Caco-2 (cell line): ENCODE data around the gene CASP6. TPM values are rescaled to one million over a fixed set of nuclear protein-coding genes. Genes with fewer than 3 reads are reported as not detected.

Experiments used
- BruUV-seq: library from RNA; stranded (reverse); fragments of 400-500 nt; replicated peaks from 2 replicates; lab custom pipeline; 2021; lab: Mats Ljungman, UMichigan
- CTCF ChIA-PET: fragments of 300-600 bp; sonication (Branson Sonifier 250); formaldehyde crosslinking; loops from one replicate; lab custom pipeline; 2022; ENCODE audit warnings: antibody characterized with exemption; lab: Charles Lee
- POLR2A ChIA-PET: fragments of 300-600 bp; sonication (Branson Sonifier 250); formaldehyde crosslinking; loops from one replicate; lab custom pipeline; 2022; ENCODE audit warnings: antibody characterized with exemption; lab: Charles Lee
- DNase-seq, 2 experiments: peaks; one replicate each; pipeline versions ENCODE4 v3.0.0 to v3.0.0-alpha.2; 2020 to 2022
- H3K27me3 ChIP-seq: replicated peaks from 2 replicates; pipeline ENCODE4 v1.6.0; 2011; ENCODE audit warnings: low read length; ENCODE audit not compliant: control insufficient read depth, insufficient read depth
- H3K36me3 ChIP-seq: 2 replicates; pipeline ENCODE4 v1.5.1; 2011; ENCODE audit warnings: low read length; ENCODE audit not compliant: control insufficient read depth, insufficient read depth
- H3K4me1 ChIP-seq: fragments of 250-450 bp; sonication (Bioruptor Pico); 2 replicates; pipeline ENCODE4 v1.5.1; 2020; ENCODE audit warnings: mild to moderate bottlenecking
- H3K4me3 ChIP-seq: 2 replicates; pipeline ENCODE4 v1.5.1; 2011; ENCODE audit warnings: low read depth, mild to moderate bottlenecking, control low read depth, low read length
- H3K9me3 ChIP-seq: fragments of 250-450 bp; sonication (Bioruptor Pico); 2 replicates; pipeline ENCODE4 v1.5.1; 2020; ENCODE audit warnings: mild to moderate bottlenecking, moderate library complexity
- H3K27ac Mint-ChIP-seq: one replicate; pipeline ENCODE4 v1.8.0; 2022; ENCODE audit warnings: mixed read lengths; ENCODE audit not compliant: unreplicated experiment
- H3K27me3 Mint-ChIP-seq: one replicate; pipeline ENCODE4 v1.8.0; 2022; ENCODE audit warnings: mixed read lengths; ENCODE audit not compliant: insufficient read depth, unreplicated experiment
- H3K36me3 Mint-ChIP-seq: one replicate; pipeline ENCODE4 v1.8.0; 2022; ENCODE audit warnings: mild to moderate bottlenecking, mixed read lengths; ENCODE audit not compliant: insufficient read depth, unreplicated experiment
- H3K4me1 Mint-ChIP-seq: one replicate; pipeline ENCODE4 v1.8.0; 2022; ENCODE audit warnings: low read depth, mixed read lengths; ENCODE audit not compliant: unreplicated experiment
- H3K4me3 Mint-ChIP-seq: one replicate; pipeline ENCODE4 v1.8.0; 2022; ENCODE audit warnings: mild to moderate bottlenecking, moderate library complexity, mixed read lengths; ENCODE audit not compliant: unreplicated experiment
- H3K9me3 Mint-ChIP-seq: one replicate; pipeline ENCODE4 v1.8.0; 2022; ENCODE audit warnings: mixed read lengths; ENCODE audit not compliant: unreplicated experiment
- intact Hi-C: fragments of 100-400 bp; cut with micrococcal nuclease; formaldehyde crosslinking; loops from one replicate; pipeline ENCODE4 v1.10.0; 2022; ENCODE audit not compliant: unreplicated experiment
- total RNA-seq: library from RNA; stranded (reverse); gene quantifications from 2 replicates; pipeline ENCODE4 v1.2.3, GENCODE V29; 2022
- TF ChIP-seq, protein P1 (sequence below), 2 experiments: fragments of 200-600 bp in 1 of 2; IDR thresholded peaks; 1 replicate in 1 of 2; 2 replicates in 1 of 2; pipeline versions ENCODE4 v1.5.1 to v1.8.0; 2011 to 2022; ENCODE audit warnings: antibody characterized with exemption in 1 of 2, control low read depth in 1 of 2, inconsistent platforms in 1 of 2, low read depth in 1 of 2, low read length in 1 of 2, mild to moderate bottlenecking in 1 of 2, moderate library complexity in 1 of 2; ENCODE audit not compliant: insufficient read depth in 1 of 2, severe bottlenecking in 1 of 2, unreplicated experiment in 1 of 2

CASP6 gene
- total RNA-seq, 1 experiment from 2014 or later: 35.9 TPM

DNA sequence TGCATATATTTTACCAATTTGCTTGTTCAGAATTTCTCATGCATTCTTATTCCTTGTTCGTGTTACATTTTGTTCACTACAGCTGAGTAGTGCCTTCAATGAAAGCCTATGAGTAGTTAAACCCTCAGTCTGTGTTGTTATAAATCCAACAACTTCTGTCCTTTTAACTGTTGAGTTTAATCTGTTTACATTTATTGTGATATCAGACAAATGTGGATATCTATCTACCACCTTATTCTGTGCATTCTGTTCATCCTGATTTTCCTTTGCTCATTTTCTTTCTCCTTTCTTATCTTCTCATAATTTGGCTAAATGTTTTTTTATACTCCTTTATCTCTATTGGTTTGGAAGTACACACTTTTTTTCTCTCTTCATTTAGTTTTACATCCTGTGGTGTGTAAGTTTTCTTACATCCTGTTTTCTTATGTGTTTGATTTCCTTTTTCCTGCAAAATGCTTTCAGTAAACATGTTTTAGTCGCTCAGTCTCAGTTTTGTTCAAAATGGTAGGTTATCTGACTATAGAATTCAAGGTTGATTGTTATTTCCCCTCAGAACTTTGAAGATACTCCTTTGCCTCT, 54.2 kb downstream of the CASP6 start:
- no peak overlapping the region for H3K27ac Mint-ChIP-seq
- Histone ChIP-seq H3K36me3 (no peaks in the 10 kb centered on the region), H3K4me3 (no peak overlapping the region), H3K9me3 (no peaks in the 10 kb centered on the region), H3K4me1 (no peaks in the 10 kb centered on the region), H3K27me3 (no peaks in the 10 kb centered on the region)
- no peaks in the 10 kb centered on the region for H3K9me3 Mint-ChIP-seq
- no peaks in the 10 kb centered on the region for H3K36me3 Mint-ChIP-seq
- BruUV-seq: no TSS peak
- TF ChIP-seq, protein P1, sequence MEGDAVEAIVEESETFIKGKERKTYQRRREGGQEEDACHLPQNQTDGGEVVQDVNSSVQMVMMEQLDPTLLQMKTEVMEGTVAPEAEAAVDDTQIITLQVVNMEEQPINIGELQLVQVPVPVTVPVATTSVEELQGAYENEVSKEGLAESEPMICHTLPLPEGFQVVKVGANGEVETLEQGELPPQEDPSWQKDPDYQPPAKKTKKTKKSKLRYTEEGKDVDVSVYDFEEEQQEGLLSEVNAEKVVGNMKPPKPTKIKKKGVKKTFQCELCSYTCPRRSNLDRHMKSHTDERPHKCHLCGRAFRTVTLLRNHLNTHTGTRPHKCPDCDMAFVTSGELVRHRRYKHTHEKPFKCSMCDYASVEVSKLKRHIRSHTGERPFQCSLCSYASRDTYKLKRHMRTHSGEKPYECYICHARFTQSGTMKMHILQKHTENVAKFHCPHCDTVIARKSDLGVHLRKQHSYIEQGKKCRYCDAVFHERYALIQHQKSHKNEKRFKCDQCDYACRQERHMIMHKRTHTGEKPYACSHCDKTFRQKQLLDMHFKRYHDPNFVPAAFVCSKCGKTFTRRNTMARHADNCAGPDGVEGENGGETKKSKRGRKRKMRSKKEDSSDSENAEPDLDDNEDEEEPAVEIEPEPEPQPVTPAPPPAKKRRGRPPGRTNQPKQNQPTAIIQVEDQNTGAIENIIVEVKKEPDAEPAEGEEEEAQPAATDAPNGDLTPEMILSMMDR (IDR thresholded peaks at IDR 0.05; ENCODE audit: insufficient read depth in 1 of 2, low read depth in 1 of 2, low read length in 1 of 2, severe bottlenecking in 1 of 2, unreplicated experiment in 1 of 2): no peak
- ChIA-PET CTCF (no interaction called here), POLR2A (no interaction called here)
- H3K4me3 Mint-ChIP-seq: no peak overlapping the region
- no peaks in the 10 kb centered on the region for H3K4me1 Mint-ChIP-seq
- peaks cover 6% of the 10 kb centered on the region for H3K27me3 Mint-ChIP-seq
- intact Hi-C loops: no loop called here
- no peak for DNase-seq

DNA sequence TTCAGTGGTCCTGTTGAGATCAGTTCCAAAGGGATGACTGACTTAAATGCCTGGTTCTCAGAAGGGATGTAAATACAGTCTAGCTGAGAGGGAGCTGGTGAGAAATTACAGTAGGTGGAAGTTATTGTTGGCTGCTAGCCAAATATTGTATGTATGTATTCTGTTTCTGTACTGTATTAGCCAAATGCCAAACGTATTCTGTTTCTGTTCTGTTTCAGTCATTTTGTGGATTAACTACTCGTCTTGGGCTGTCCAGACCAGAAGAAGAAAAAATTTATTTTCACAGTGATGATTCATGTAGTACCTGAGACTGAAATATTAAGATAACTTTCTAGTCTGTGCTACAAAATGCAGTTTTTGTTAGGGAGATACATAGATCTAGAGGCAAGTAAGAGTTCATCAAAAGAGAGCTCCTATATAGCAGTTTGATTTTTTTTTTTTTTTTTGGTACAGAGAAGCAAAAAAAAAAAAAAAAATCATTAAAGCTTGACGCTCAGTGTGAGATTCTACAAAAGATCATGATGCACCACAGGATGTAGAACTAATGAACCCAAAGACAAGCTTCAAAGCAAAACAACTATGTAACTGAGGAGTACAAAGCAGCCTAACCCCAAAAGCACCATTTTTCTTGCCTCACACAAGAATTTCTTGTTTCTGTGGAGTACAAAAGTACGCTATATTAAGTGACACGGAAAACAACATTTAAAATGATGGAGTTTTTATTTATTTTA, 54.8 kb downstream of the CASP6 start:
- Mint-ChIP-seq H3K27me3 (peaks cover 6% of the 10 kb centered on the region), H3K4me1 (no peaks in the 10 kb centered on the region), H3K9me3 (no peaks in the 10 kb centered on the region), H3K4me3 (no peak overlapping the region), H3K27ac (no peak overlapping the region), H3K36me3 (no peaks in the 10 kb centered on the region)
- no peaks in the 10 kb centered on the region for H3K27me3 ChIP-seq
- TF ChIP-seq, protein P1 (IDR thresholded peaks at IDR 0.05; ENCODE audit: insufficient read depth in 1 of 2, low read depth in 1 of 2, low read length in 1 of 2, severe bottlenecking in 1 of 2, unreplicated experiment in 1 of 2): no peak
- intact Hi-C loops: no loop called here
- CTCF ChIA-PET: no interaction called here
- POLR2A ChIA-PET: no interaction called here
- H3K9me3 ChIP-seq: no peaks in the 10 kb centered on the region
- no peaks in the 10 kb centered on the region for H3K36me3 ChIP-seq
- H3K4me3 ChIP-seq: no peak overlapping the region
- no peaks in the 10 kb centered on the region for H3K4me1 ChIP-seq
- DNase-seq: no peak
- BruUV-seq: no TSS peak

DNA sequence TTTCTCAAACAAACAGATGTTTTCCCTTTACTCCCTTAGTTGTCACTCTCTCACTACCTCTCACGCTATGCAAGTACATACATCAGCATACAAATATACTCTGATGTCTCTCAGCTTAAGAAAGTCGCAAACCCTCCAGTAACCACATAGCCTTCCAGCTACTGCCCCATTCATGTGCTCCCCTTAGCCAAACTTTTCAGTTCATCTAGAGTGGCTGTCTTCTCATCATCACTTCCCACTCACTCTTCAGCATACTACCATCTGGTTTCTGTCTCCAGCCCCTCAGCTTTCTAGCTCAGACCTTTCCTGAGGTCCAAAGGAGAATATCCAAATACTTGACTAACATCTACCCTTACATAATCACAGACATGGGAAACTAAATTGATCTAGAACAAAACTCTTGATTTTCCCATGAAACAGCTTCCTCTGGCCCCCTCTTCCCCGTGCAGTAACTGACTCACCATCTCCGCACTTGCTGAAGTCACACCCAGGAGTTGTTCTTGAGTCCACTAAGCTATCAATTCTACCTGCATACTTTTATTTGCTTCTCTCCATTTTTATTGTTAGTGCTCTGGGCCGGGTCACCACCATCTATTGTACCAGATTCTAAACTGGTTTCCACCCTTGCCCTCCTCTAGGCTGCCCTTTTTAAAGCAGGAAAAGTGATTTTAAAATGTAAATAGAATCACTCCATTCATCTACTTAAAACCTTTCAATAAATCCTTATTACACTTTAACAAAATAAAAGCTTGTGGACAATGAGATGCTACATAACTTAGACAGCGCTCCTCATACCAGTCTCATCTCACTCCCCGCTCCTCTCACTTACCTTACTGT, 57.2 kb downstream of the CASP6 start:
- Histone ChIP-seq H3K9me3 (no peaks in the 10 kb centered on the region), H3K27me3 (no peaks in the 10 kb centered on the region), H3K36me3 (no peaks in the 10 kb centered on the region), H3K4me1 (no peaks in the 10 kb centered on the region), H3K4me3 (no peak overlapping the region)
- Mint-ChIP-seq H3K4me3 (no peak overlapping the region), H3K36me3 (no peaks in the 10 kb centered on the region), H3K9me3 (no peaks in the 10 kb centered on the region), H3K27ac (no peak overlapping the region), H3K27me3 (peaks cover 6% of the 10 kb centered on the region), H3K4me1 (no peaks in the 10 kb centered on the region)
- TF ChIP-seq, protein P1 (IDR thresholded peaks at IDR 0.05; ENCODE audit: insufficient read depth in 1 of 2, low read depth in 1 of 2, low read length in 1 of 2, severe bottlenecking in 1 of 2, unreplicated experiment in 1 of 2): no peak
- POLR2A ChIA-PET: no interaction called here
- intact Hi-C loops: no loop called here
- DNase-seq: no peak
- BruUV-seq: no TSS peak
- CTCF ChIA-PET: no interaction called here
